Left lung (tissue), 14 donors: Measurements from ENCODE around the gene APOA5. TPM values are rescaled to one million over a fixed set of nuclear protein-coding genes. Genes with fewer than 3 reads are reported as not detected.
A peak's percentile ranks its signal among the peaks of the same experiment; 100 is the strongest.

ENCODE experiments used
- ATAC-seq: fragments of 200-7000 bp; cut with Tn5 transposase; one replicate; pipeline ENCODE4 v1.9.1; 2020; ENCODE audit warnings: moderate library complexity
- DNase-seq, 4 donors: peaks; one replicate each; pipeline ENCODE4 v3.0.0-alpha.2; 2013 to 2020
- H3K27ac ChIP-seq, 2 donors: fragments of 200-600 bp; sonication (generic) in 1 of 2; one replicate each; pipeline versions ENCODE4 v1.5.0 to v1.8.0; 2020 to 2021
- H3K27me3 ChIP-seq, 2 donors: fragments of 200-600 bp; sonication (generic) in 1 of 2; one replicate each; pipeline versions ENCODE4 v1.5.0 to v1.8.0; 2020 to 2021
- H3K36me3 ChIP-seq, 2 donors: fragments of 200-600 bp; sonication (generic) in 1 of 2; one replicate each; pipeline versions ENCODE4 v1.5.0 to v1.8.0; 2020 to 2021
- H3K4me1 ChIP-seq, 2 donors: fragments of 200-600 bp; one replicate each; pipeline ENCODE4 v1.8.0; 2021
- H3K4me3 ChIP-seq, 2 donors: fragments of 200-600 bp; sonication (generic) in 1 of 2; one replicate each; pipeline versions ENCODE4 v1.5.0 to v1.8.0; 2020 to 2021; ENCODE audit warnings: mild to moderate bottlenecking in 1 of 2
- H3K9me3 ChIP-seq, 2 donors: fragments of 200-600 bp; sonication (generic) in 1 of 2; one replicate each; pipeline versions ENCODE4 v1.5.0 to v1.8.0; 2020 to 2021
- intact Hi-C, 2 donors: fragments of 100-400 bp; cut with DNase I; formaldehyde crosslinking; loops; one replicate each; pipeline versions ENCODE4 v1.11.2 to v1.14.2; 2022
- long read RNA-seq, 12 donors: library from polyadenylated mRNA in 2 of 12; unstranded in 2 of 12; transcript quantifications; one replicate each; pipeline ENCODE4 v2.0.0 and lab custom pipeline, GENCODE V29; 2019 to 2026
- polyA plus RNA-seq, 6 donors: library from polyadenylated mRNA; unstranded; fragments of 120-200 nt; gene quantifications; one replicate each; pipeline ENCODE4 v1.2.1, GENCODE V29; 2013; ENCODE audit not compliant: insufficient read length in 6 of 6
- total RNA-seq, 2 donors: library from RNA; stranded (reverse); fragmentation: NEBNext Ultra II Directional; extraction: Animal tissue kit (Norgen Biotek cat#: 25700); gene quantifications; one replicate each; pipeline ENCODE4 v1.2.1, GENCODE V29; 2021
- TF ChIP-seq, protein P1 (sequence below), 2 donors: fragments of 200-600 bp; sonication (generic) in 1 of 2; IDR thresholded peaks; one replicate each; pipeline versions ENCODE4 v1.5.0 to v1.8.0; 2021; ENCODE audit warnings: antibody characterized with exemption in 2 of 2
- donor health status: DM: no; HTN: yes; CAD: no.
- donor health status: DM: no; HTN: no; CAD: no.

Gene APOA5, protein sequence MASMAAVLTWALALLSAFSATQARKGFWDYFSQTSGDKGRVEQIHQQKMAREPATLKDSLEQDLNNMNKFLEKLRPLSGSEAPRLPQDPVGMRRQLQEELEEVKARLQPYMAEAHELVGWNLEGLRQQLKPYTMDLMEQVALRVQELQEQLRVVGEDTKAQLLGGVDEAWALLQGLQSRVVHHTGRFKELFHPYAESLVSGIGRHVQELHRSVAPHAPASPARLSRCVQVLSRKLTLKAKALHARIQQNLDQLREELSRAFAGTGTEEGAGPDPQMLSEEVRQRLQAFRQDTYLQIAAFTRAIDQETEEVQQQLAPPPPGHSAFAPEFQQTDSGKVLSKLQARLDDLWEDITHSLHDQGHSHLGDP
- total RNA-seq = not detected
- under 1 TPM in 2 of 6 donors, not detected in 4; 0.07 to 0.10 TPM for polyA plus RNA-seq
- long read RNA-seq, donor 1 = 0 reads
- long read RNA-seq, donor 2 = 0 reads
- long read RNA-seq, donor 3 = 0 reads
- long read RNA-seq, donor 4 = 0 reads
- long read RNA-seq, donor 5 = 0 reads
- long read RNA-seq, donor 6 = 0 reads
- long read RNA-seq, donor 7 = 0 reads
- long read RNA-seq, donor 8 = 0 reads
- long read RNA-seq, donor 9 = 0 reads
- long read RNA-seq, donor 10 = 0 reads
- long read RNA-seq, donor 11 = 0 reads
- long read RNA-seq, donor 12 = 0 reads

DNA sequence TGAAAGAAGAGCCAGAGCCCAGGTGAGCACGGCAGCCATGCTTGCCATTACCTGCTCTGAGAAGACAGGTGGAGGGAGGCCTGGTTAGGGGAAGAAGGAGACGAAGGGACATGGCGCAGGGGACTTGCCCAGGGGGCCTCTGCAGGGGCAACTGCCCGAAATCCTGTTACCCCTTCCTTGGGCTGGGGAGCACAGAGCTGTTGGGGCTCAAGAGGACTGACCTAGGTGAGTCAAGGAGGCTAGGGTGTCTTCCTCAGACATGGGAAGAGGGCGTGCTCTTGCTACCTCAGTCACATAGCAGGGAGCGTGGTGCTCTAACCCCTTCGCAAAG is at the start of gene APOA5:
Gene APOA5, minus strand, starts transcription at position 67 of the 331 bp plus-strand sequence. Its CDS starts 19 bp downstream, at position 48.
- no peaks in the 10 kb centered on the region for H3K36me3 ChIP-seq
- no peak within 1 kb of the TSS for H3K4me3 ChIP-seq
- H3K27me3 ChIP-seq = no peaks in the 10 kb centered on the region
- H3K9me3 ChIP-seq = no peaks in the 10 kb centered on the region
- intact Hi-C loops = no loop called here
- TF ChIP-seq, protein P1, sequence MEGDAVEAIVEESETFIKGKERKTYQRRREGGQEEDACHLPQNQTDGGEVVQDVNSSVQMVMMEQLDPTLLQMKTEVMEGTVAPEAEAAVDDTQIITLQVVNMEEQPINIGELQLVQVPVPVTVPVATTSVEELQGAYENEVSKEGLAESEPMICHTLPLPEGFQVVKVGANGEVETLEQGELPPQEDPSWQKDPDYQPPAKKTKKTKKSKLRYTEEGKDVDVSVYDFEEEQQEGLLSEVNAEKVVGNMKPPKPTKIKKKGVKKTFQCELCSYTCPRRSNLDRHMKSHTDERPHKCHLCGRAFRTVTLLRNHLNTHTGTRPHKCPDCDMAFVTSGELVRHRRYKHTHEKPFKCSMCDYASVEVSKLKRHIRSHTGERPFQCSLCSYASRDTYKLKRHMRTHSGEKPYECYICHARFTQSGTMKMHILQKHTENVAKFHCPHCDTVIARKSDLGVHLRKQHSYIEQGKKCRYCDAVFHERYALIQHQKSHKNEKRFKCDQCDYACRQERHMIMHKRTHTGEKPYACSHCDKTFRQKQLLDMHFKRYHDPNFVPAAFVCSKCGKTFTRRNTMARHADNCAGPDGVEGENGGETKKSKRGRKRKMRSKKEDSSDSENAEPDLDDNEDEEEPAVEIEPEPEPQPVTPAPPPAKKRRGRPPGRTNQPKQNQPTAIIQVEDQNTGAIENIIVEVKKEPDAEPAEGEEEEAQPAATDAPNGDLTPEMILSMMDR (IDR thresholded peaks at IDR 0.05) = no peak
- ATAC-seq (no peak), DNase-seq (no peak)
- peaks cover 9 to 19% of the 10 kb centered on the region in 2 donors for H3K4me1 ChIP-seq
- no peak within 1 kb of the TSS for H3K27ac ChIP-seq

DNA sequence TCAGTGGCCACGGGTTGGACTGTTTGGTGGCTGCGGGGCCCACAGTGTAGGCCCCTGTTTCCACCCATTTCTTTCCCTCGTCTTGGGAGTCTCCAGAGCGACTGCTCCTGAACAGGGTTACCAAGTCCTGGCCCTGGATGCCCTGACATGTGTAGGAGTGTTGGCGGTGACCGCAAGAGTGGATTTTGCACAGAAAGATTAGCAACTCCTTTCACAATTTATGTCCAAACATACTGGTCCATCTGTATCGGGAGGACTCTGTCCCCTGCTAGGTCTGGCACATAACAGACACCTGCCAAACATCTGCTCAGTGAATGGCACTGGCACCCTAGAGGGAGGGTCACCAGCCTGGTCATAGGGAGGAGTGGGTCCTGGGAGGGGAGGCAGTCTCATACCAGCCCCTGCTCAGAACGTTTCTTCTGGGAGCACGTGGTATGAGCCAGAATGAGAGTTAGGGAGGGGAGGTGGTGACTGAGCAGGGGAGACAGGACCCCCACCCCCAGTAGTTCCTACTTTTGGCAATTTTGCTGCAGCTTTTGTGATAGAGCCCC is 49.1 kb upstream of the APOA5 start:
- intact Hi-C loops = no loop called here

DNA sequence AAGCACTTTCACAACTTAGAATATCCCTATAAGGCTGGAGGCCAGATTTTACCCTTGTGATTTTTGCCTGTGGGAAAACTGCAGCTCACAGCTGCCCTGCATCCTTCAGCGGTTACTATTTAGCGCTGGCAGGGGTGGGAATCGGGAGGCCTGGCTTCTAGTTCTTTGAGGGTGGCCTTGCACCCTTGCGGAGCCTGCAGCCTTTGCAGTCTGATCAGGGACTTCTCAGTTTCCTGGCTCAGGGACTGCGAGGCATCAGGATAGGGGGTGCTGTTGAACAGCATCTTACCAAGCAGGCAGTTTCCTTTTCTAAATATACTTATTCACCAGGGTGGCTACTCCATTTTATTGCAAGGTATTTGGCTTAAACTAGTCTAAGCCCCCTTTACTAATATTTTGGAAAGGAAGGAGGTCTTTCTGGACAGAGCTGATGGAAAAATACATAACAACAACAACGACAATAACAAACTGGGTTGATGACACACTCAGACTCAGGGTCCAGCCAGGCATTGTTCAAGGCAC is 48.6 kb upstream of the APOA5 start:
- Histone ChIP-seq H3K4me3 (no peak overlapping the region), H3K4me1 (peaks cover 6 to 17% of the 10 kb centered on the region in 2 donors), H3K9me3 (no peaks in the 10 kb centered on the region), H3K36me3 (peaks cover 0 to 21% of the 10 kb centered on the region in 2 donors), H3K27ac (no peak overlapping the region), H3K27me3 (peaks cover 0 to 4% of the 10 kb centered on the region in 2 donors)
- DNase-seq = peak in 2 of 4 donors; percentile 49 to 54
- intact Hi-C loops = no loop called here
- ATAC-seq = no peak
- TF ChIP-seq, protein P1 (IDR thresholded peaks at IDR 0.05) = no peak

More for the DNA sequence above, 49.1 kb upstream of the APOA5 start:
- no peak overlapping the region for H3K27ac ChIP-seq
- H3K4me3 ChIP-seq = no peak overlapping the region
- H3K9me3 ChIP-seq = no peaks in the 10 kb centered on the region
- no peak for DNase-seq
- TF ChIP-seq, protein P1 (IDR thresholded peaks at IDR 0.05) = no peak
- H3K4me1 ChIP-seq = peaks cover 3 to 11% of the 10 kb centered on the region in 2 donors
- no peak for ATAC-seq
- H3K36me3 ChIP-seq = peaks cover 0 to 27% of the 10 kb centered on the region in 2 donors
- no peaks in the 10 kb centered on the region for H3K27me3 ChIP-seq

DNA sequence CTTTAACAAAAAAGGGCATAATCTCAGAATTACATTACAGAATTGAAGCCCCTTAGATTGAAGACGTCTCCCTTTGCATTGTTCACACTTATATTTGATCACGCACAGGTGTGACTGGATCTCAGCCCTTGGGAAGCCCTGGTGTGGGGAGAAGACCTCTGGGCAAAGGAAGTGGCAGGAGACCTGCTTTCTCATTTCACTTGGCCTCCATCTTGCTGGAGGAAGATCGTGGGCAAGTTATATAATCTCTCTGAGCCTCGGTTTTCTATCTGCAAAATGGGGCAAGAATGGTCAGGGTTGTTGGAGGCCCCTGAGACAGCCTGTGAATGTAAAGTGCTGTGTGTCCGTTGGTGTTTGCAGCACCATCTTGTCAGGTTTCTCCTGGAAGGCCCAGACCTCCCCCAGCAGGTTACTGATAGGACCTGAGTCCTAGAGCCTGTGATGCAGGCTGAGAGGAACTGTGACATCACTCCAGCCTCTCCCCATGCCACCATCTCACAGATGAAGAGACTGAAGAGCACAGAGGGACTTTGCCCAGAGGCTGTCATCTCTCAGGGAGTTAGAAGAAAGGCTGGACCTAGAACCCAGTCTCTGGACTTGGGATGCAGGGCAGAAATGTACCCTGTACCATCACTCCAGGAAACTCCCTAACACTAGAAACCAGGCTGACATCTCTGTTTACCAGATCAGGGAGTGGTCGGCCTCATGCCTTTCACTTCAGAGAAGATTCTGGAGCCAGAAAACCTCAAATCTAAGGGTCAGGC is 46.8 kb upstream of the APOA5 start:
- no peak overlapping the region for H3K4me3 ChIP-seq
- no peaks in the 10 kb centered on the region for H3K9me3 ChIP-seq
- ATAC-seq (no peak), DNase-seq (no peak)
- peaks cover 0 to 7% of the 10 kb centered on the region in 2 donors for H3K36me3 ChIP-seq
- peaks cover 0 to 5% of the 10 kb centered on the region in 2 donors for H3K27me3 ChIP-seq
- H3K4me1 ChIP-seq = peaks cover 8 to 25% of the 10 kb centered on the region in 2 donors
- TF ChIP-seq, protein P1 (IDR thresholded peaks at IDR 0.05) = no peak
- no peak overlapping the region for H3K27ac ChIP-seq
- intact Hi-C loops = no loop called here
